Left lobe of liver (tissue), 2 donors: ENCODE data around the gene BIVM. TPM values are rescaled to one million over a fixed set of nuclear protein-coding genes. Genes with fewer than 3 reads are reported as not detected.
A peak's percentile ranks its signal among the peaks of the same experiment; 100 is the strongest.
"Not testable (repeated sequence)": the region's sequence is repeated elsewhere in the genome, so short reads cannot be mapped to it uniquely, and the experiment has no call there.

ENCODE experiments used
- ATAC-seq: fragments of 200-7000 bp; cut with Tn5 transposase; one replicate; pipeline ENCODE4 v1.9.1; 2020; ENCODE audit warnings: mild to moderate bottlenecking, moderate library complexity
- DNase-seq: peaks from one replicate; pipeline ENCODE4 v3.0.0-alpha.2; 2020; ENCODE audit warnings: low spot score
- total RNA-seq: library from RNA; stranded (reverse); gene quantifications from one replicate; pipeline ENCODE4 v1.2.1, GENCODE V29; 2021
- donor health status: DM: no; HTN: no; CAD: no; lungs with moderate emphysema.
- donor health status: DM: no; HTN: yes; CAD: no.

Gene BIVM, protein sequence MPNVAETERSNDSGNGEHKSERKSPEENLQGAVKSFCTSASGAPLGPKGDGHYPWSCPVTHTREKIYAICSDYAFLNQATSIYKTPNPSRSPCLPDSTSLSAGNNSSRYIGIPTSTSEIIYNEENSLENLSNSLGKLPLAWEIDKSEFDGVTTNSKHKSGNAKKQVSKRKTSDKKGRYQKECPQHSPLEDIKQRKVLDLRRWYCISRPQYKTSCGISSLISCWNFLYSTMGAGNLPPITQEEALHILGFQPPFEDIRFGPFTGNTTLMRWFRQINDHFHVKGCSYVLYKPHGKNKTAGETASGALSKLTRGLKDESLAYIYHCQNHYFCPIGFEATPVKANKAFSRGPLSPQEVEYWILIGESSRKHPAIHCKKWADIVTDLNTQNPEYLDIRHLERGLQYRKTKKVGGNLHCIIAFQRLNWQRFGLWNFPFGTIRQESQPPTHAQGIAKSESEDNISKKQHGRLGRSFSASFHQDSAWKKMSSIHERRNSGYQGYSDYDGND
- 19.6 TPM for total RNA-seq

DNA sequence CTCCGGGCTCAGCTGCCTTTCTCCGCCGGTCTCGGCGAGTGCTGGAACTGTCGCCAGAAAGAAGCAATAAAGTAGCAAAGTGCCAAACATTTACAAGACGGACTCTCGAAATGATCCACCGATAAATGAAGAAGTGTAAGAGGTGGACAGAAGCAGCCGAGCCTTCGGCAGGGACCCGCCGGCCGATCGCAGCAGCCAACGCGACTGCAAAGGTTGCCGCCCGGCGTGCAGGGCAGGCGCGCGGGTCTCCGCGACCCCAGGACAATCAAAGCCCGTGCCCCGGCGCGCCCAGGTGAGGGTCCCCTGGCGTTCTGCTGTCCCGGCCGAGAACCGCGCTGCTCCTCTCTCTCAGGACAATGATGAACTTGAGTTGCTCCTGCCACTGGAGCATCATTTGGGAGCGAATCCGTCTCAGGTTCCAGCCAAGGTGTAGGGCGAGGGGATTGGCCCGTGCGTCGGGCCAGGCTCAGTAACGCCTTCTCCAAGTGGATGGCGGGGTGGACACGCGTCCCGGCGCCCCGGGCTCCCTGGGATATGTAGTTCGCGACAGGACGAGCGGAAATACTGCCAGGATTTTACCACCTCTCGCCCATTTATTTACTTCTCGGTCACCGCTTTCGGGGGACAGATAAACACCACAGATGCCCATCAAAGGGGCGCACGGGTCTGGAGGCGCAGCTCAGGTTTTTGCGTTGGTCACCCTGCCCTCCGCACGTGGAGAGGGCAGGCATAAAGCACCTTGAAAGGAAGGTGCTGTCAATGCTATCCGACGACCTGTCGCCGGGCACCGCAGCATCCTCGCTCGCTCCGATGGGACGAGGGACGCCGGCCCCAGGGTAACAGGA is at the start of gene BIVM, which contains the start of gene POGLUT2:
TSS of gene BIVM (plus strand) at position 539 of the 845 bp plus-strand sequence. CDS start 8,149 bp downstream, outside the sequence.
TSS of gene POGLUT2 (minus strand) at position 396 of the 845 bp plus-strand sequence. CDS start at position 90, 306 bp downstream.
- DNase-seq (peak; percentile 95), ATAC-seq (peak; percentile 87)

DNA sequence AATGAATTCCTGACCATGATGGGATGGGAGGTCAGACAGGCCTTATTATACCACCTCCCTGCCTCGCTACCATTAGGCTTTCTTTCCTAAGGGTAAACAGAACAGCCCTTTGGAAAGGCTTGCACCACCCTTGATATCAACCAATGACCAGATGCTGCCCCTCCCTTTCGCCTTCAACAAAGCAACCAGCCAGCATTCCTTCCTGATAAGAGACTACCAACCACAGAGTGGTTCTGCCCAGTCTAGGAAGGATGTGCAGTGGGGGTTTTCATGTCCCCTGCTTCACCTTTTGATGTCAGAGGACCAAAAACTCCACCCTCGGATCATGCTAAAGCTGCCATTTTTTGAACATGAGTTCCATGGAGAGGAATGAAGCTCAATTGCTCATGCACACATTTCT is 47.0 kb upstream of the BIVM start:
- DNase-seq = no peak
- ATAC-seq = no peak

DNA sequence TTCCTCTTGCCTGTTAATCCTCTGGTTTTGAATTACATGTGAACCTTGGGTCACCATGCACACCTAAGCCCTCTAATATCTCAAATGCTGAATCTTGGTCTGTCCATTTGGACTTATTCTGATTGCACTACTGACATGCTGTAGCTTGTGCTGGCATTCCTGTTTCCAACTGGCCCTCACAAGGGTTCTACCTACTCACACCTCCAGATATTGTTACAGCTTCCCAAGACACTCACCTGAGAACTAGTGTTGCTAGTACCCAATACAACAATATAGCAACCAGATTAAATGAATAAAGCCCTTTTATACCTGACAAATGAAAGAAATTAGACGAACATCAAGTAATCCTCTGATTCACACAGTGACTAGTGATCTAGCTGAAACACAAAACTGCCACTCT is 41.9 kb upstream of the BIVM start:
- DNase-seq = no peak
- no peak for ATAC-seq

DNA sequence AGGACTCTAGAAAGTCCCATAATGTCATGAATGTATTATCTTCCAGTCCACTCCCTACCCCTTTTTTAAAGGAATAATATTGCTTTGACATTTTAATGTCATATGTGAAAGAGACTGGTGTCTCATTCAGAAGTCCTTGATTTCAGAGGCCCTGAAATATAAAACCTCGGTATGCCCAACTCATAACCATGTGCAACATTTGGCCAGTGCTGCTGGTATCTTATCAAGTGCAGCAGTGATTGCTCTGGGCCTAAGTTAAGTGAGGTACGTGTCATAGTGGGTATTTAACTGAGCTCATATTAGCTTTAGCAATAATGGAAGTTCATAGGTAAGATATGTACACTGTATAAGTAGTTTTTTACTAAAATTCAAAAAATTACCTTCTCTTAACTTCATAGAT is 40.1 kb upstream of the BIVM start:
- ATAC-seq (no peak), DNase-seq (no peak)

DNA sequence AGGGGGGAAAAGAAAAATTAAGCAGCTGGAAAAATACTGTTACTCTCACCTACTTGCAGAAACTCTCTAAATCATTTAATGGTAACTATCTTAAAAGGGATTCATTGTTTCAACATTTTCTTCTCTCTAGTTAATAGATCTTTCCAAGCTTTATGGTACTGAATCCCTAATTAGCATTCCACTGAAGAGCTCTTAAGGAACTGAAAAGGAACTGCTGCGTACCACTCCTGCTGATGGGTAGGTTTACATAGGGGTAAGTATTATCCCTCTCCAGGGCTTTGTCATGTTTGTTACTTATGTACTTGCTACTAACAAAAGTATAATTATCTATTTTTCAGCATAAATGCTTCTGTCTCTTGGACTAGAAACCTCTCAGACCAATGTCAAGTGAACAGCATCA is 37.8 kb upstream of the BIVM start:
- DNase-seq = no peak
- no peak for ATAC-seq

DNA sequence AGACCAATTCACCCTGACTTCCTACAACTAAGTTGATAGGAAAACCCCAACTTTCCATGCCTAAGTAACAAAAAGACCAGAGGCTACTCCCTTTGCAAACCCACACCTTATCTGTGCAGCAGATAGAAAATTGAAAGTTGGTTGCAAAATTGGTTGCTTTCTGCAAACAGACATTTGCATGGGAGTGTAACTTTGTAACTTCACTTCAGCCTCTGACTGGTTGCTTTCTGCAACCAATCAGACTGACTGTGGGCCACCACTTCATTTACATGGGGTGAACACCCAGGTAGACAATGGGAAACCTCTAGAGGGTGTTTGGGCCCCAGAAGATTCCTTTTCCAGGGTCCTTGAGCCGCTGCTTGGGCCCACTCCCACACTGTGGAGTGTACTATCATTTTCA is 35.2 kb upstream of the BIVM start:
- DNase-seq (no peak), ATAC-seq (peak; percentile 42)

DNA sequence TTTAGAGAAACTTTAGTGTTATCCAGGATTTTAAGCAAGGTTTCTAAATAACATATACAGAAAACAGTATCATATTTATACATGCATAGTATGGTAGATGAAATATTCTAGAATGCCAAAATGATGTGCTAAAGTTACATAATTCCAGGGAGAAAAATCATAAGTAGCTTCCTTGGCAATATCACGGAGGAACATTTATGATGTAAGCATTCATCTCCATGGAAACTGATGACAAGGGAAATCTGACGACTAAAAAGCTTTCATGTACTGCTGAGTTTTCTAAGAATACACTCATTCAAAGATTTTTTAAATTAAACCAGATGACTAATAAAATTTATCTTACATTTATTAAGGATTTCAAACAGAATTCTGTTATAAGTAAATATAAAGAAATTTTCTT is 30.0 kb upstream of the BIVM start:
- DNase-seq = no peak
- ATAC-seq = no peak

DNA sequence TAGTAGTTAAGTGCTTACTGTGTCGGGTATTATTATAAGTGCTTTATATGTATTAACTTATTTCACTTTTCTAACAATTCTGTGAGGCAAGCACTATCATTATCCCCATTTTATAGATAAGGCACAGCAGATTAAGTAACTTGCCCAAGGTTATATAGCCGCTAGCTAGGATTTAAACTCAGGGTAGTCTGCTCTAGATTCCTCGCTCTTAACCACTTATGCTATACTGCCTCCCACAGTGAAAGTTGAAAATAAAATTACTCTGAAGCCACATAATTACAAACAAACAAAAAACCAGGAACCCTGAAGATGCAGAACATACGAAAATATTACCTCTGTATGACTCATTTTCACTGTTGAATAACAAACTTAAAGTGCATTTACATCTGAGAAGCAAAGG is 29.2 kb upstream of the BIVM start:
- DNase-seq (no peak), ATAC-seq (no peak)

DNA sequence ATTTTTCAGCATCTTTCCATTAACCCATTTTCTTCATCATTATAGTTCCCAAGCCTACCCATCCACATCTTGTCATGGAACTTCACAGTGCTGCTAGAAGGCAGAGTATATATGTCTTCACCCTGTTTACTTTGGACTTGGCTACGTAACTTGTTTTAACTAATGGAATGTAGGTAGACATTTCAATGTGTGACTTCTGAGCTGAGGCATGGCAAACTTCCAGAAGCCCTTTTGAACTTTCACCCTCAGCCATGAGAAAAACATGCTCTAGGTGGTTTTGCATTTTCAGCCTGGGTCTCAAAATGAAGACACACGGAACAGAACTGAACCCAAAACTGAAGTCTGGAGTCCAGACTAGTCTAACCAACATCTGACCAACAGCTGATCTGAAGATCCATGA is 28.5 kb upstream of the BIVM start:
- DNase-seq = peak; percentile 71
- ATAC-seq = peak; percentile 1

DNA sequence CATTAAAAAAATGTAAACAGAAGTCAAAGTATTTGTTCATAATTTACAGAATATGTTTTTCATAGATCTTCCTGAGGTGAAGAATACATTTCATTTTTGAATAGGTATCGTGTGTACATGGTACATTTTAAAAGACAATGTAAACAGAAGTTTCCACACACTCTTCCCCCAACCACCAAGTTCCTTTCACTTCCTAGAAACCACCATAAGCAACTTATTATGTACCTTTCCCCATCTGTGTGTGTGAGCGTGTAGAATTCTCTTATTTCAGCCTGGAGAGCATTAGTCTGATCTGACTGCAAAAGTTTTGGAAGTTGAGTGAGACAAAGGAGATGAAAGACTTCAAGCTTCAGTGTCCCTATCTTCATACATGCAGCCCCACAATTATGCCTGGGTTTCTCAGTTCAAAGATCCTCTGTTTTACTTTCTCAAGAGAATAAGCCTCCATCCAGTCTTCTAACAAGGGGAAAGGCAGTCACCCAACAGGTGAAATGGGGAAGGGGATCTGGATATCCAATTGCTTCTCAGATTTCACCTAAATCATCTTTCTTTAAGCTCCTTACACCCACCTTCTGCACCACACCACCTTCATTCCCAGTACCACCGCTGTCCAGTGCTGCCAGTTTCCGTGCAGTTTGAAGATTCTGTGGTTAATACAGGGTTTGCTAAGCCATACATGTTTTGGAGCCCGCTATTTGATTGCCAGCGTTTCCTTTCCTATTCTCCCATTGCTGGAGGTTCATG is 27.4 kb upstream of the BIVM start:
- ATAC-seq = no peak

DNA sequence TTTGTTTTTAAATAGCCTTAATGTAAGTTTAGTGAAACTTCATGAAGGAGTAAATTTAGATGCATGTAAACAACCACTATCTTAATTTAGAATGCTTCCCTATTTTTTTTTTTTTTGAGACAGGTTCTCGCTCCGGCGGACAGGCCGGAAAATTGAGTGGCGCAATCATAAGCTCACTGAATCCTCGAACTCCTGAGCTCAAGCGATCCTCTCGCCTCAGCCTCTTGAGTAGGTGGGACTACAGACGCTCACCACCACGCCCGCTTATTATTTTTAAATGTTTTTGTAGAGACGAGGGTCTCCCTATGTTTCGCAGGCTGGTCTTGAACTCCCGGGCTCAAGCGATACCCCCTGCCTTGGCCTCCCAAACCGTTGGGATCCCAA is 26.9 kb upstream of the BIVM start:
- DNase-seq (no peak), ATAC-seq (no peak)

More for the DNA sequence above, 27.4 kb upstream of the BIVM start:
- no peak for DNase-seq

DNA sequence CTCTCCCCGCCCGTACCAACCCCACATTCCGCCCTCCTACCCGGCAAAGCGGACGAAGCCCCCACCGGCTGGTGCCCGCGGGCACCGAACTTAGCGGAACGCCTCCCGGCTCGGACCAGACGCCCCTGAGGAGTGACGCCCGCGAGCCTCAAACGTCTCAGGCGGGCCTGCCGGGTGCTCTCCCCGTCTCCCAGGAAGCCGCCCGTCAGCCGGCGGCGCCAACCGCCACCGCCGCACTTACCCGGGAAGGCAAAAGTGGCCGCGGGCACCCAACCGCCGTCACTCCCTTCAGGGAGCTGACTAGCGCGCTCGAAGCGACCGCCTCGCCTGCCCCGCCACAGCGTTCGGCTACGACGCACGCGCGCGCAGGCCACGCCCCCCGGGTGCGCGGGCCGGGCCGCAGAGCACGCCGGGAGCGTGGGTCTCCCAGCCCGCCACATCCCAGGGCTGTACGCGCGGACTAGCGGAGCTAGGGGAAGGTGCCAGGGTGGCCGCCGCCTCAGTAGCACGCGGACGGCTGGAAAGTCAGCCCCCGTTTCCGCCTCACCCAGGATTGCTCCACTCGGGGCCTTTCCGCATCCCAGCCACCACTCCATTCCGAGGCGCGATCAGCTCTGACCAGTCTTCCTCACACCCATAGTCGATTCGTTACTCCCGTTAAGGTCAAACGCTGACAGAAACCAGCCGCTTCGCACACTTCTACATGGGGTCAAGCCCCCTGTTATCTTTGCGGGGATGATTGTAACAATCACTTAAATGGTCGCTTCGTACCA is 25.3 kb upstream of the BIVM start, which contains the start of gene TEX30:
TSS of gene TEX30 (minus strand) at position 346 of the 773 bp plus-strand sequence. CDS start 3,760 bp downstream, outside the sequence.
- ATAC-seq (peak; percentile 93), DNase-seq (peak; percentile 91)

DNA sequence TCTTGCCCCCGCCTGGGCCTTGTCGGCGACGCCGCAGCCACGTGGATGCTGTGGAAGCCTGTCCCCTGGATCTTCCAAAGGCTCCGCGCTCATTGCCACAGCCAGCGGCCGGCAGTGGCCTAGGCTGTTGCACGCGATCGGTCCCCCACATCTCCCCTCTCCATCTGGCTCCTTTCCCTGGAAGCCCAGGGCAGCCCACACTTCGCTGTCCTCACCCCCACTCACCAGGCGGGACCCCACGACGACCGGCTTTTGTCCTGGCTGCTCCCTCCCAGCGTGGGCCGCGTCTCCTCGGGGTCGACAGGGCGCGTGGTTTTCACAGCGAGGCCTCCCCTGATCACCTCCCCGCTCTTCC is 24.7 kb upstream of the BIVM start:
- ATAC-seq (peak; percentile 3), DNase-seq (no peak)

DNA sequence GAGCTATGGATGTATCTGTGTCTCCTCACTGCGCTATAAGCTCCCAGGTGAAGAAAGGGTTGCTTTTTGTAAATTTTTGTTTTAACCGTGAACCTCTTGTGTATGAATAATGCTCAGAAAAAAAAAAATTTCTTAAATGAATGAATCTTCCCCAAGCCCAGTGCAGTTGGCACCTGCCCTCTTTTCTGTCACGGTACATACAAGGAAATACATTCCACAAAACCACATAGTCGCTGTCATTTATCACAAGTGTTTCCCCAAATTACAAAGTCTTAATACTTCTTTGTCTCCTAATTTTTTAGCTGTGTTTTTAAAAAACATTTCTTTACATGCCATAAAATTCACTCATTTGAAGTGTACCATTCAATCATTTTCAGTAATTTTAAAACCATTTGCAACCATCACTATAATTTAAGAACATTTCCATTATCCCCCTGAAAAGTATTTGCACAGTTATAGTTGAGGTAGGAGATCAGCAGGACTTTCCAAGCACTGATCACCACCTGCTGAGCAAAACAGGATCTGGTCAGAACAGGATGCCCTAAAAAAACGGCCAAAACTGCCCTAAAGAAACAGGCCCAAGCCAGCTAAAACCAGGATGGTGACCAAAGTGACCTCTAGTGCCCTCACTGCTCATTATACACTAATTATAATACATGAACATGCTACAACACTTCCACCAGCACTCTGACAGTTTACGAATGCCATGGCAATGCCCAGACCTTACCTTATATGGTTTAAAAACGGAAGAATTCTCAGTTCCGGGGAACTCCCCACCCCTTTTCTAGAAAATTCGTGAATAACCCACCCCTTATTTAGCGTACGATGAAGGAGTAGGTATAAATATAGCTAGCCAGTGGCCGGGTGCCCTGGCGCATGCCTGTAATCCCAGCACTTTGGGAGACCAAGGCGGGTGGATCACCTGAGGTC is 24.1 kb upstream of the BIVM start:
- DNase-seq (no peak), ATAC-seq (no peak)

DNA sequence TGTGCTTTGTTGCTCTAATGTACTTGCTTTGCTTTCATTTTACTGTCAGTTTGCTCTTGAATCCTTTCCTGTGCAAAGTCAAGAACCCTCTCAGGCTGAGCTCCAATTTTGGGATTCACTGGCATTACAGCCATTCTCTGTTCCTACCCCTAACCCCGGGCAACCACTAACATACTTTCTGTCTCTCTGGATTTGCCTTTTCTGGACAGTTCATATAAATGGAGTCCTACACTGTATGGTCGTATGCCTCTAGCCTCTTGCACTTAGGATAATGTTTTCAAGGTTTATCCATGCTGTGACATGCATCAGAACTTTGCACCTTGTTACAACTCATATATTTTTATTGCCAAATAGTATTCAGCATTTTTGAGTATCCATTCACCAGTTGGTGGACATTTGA is 22.6 kb upstream of the BIVM start:
- ATAC-seq = no peak
- DNase-seq = no peak

DNA sequence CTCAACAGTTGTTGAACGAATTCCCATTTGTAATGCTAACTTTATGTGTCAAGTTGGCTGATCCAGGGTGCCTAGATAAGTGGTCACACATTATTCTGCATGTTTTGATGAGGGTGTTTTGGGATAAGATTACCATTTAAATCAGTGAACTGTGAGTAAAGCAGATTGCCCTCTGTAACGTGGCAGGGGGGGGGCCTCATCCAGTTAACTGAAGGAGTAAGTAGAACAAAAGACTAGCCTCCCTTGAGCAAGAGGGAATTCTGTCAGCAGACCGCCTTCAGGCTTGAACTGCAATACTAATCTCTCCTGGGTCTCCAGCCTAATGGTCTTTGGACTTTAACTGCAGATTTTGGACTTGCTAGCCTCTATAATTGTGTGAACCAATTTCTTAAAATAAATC is 21.2 kb upstream of the BIVM start:
- DNase-seq (no peak), ATAC-seq (no peak)

DNA sequence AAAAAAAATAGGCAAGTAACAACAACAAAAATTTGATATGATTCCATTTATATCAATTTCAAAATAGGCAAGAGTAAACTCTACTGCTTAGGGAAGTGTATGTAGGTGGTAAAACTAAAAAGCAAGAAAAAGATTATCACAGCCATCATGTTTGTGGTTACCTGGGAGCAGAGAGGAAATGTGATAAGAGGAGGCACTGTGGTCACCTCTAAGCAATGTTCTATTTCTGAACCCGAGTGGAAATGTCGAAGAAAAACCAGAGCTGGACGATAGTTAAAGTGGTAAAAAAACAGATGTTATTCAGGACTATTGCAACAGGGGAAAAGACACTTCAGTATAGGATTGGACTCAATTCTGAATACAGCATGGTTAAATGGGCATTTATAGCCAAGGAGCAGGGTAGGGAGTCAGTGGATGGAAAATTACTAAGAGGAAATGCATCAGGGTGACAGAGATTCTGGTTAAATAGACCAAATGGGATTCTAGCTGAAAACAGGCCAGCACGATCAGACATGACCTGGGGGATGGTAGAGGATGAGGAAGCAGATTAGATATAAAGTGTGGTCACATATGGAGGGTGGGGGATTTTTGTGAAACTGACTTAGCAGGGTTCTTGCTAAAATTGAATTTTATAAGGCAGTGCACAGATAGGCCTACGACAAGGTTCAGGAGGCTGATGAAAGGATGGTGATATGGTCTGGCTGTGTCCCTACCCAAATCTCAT is 19.3 kb upstream of the BIVM start:
- ATAC-seq = no peak
- no peak for DNase-seq

DNA sequence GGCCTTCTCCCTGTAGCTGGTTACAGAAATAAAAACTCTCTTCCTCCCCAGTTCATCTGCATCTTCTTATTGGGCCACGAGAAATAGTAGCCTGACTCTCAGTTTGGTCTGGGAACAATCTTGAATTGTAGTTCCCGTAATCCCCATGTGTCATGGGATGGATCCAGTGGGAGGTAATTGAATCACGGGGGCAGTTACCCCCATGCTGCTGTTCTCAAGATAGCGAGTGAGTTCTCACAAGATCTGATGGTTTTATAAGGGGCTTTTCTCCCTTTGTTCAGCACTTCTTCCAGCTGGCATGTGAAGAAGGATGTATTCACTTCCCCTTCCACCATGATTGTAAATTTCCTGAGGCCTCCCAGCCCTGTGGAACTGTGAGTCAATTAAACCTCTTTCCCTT is 18.3 kb upstream of the BIVM start:
- ATAC-seq, DNase-seq: not testable (repeated sequence)
